ENCODE measurements around the gene CCDC63. TPM values are rescaled to one million over a fixed set of nuclear protein-coding genes. Genes with fewer than 3 reads are reported as not detected.
"Not testable (repeated sequence)": the region's sequence is repeated elsewhere in the genome, so short reads cannot be mapped to it uniquely, and the experiment has no call there.

The CCDC63 gene
- total RNA-seq, 1 experiment from 2014 or later = not detected

DNA sequence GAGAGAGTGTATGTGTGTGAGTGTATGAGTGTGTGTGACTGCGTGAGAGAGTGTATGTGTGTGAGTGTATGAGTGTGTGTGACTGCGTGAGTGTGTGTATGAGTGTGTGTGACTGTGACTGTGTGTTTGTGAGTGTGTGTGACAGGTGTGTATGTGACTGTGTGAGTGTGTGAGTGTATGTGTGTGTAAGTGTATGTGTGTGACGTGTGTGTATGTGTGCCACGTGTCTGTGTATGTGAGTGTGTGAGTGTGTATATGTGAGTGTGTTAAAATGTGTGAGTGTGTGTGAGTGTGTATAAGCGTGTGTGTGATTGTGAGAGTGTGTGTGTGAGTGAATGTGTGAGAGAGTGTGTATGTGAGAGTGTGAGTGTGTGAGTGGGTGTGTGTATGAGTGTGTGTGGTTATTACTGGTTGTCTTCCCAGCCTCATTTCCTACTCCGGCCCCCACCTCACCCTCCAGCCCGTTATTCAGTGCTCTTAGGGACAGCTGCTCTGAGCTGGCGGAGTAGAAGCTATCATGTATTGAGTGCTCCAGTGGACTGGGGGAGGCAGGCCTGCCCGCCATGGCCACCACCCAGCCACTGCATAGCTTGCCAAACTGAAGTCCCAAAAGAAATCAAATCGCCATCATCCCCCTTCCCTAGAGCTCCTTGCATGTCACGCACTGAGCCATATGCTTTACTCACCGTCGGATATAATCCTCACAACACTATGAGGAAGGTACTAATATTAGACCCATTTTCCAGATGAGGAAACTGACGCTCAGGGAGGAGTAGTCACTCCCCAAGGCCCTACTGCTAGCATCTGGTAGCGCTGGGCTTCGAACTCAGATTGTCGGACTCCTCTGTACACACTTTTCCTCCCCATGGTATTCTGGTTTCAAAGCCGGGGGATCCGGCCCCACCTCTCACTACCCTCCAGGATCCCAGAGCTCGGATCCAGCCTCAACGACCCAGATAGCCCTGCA, 83.8 kb downstream of the CCDC63 start:
- in situ Hi-C loops (cut with HindIII; ENCODE audit: low pct_unique_long_range_greater_than_20kb, low sequenced_read_pairs) = no loop called here
- no peak for DNase-seq (ENCODE audit: low read depth, low spot score)

DNA sequence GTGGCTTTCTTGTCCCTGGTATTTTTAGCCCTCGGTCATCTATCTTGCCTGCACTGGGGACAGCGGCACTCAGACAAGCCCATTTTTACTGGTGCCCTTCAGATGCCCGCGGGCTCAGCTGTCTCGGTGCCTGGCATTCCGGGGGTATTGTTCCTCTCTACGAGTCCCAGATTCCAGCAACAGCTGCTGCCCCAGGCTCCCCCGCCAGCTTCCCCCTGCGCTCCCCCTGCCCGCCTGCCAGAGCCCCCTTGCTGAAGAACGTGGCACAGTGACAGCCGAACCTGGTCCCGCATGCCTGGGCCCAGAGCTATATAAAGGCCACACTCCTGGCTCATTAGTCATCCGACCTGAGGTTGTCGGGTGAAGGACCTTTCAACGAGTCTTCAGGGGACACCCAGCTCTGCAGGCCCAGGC, 84.5 kb downstream of the CCDC63 start:
- in situ Hi-C loops (cut with HindIII; ENCODE audit: low pct_unique_long_range_greater_than_20kb, low sequenced_read_pairs) = no loop called here
- no peak for DNase-seq (ENCODE audit: low read depth, low spot score)

DNA sequence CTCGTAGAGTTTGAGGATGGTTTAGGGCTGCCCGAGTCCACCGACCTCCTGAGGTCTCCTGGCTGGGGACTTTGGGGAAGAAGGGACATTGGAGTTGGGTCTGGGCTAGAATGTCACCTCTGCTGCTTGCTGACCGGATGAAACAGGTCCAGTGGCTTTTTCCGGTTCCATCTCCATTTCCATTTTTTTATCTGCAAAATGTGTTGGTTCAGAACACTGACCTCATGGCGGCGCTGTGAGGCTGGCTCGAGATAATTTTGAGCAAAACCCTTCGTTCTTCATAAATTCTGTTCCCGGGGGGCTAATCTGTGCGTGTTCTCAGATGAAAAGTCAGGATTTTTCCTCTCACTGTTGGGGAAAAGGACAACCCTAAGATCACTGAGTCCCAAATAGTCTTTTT, 85.3 kb downstream of the CCDC63 start:
- in situ Hi-C loops (cut with HindIII; ENCODE audit: low pct_unique_long_range_greater_than_20kb, low sequenced_read_pairs) = no loop called here

DNA sequence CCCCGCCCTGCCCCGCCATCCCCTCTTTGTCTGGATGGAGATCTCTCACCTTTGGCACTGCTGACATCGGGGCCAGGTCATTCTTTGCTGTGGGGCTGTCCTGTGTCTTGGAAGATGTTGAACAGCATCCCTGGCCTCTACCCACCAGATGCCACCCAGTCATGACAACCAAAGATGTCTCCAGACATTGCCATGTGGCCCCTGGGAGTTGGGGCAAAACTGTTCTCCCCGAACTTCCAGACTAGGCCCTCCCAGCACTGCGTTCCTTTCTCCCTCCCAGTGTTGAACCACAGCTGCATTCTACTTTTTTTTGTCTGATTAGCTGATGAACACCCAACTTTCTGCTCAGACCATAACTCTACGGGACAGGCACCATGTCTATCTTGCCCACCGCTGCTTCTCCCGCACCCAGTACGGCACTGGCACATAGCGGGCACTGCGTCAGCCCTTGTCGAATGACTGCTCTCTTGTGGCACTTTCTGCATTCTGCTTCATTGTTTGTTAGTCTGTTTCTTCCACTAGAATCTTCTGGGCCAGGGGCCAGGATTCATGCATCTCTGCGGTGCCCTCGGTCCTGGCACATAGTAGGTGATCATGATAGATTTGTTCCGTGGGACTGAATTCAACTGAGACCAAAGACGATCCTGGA, 86.7 kb downstream of the CCDC63 start:
- in situ Hi-C loops (cut with HindIII; ENCODE audit: low pct_unique_long_range_greater_than_20kb, low sequenced_read_pairs) = no loop called here
- no peak for DNase-seq (ENCODE audit: low read depth, low spot score)

More for the DNA sequence above, 85.3 kb downstream of the CCDC63 start:
- peak; percentile 42 for DNase-seq (ENCODE audit: low read depth, low spot score)

DNA sequence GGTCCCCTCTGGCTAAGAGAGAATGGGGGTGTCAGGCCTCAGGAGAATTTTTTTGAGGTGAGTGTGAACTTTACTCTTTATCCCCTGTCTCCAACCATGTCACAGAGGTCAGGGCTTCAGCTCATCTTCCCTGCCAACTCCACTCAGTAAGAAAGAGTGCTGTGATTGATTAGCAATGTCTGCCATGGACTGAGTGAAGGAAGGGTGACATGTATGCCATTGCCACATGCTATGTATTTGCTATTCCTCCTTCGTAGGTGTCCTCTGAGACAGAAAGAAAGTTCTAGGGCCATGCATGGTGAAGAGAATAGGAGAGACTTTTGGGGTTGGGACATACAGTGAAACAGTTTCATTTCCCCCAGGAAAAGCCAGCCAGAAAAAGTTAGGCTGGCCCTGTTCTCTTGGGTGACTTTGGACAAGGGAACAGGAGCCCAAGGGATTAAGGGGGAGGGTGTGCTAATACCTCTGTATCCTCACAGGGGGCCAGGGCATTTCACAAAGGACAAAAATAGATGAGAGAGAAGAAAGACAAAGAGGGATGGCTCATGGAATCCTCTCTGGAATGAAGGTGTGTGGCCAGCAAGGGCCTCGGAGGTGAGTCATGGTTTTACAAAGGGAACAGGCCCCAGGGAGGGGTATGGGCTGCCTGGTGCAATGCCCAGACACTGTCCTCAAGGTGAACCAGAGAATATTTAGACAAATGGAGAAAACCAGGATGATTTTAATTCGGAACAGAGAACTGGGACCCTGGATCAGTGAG, 87.5 kb downstream of the CCDC63 start:
- in situ Hi-C loops (cut with HindIII; ENCODE audit: low pct_unique_long_range_greater_than_20kb, low sequenced_read_pairs) = no loop called here
- DNase-seq (ENCODE audit: low read depth, low spot score) = no peak

DNA sequence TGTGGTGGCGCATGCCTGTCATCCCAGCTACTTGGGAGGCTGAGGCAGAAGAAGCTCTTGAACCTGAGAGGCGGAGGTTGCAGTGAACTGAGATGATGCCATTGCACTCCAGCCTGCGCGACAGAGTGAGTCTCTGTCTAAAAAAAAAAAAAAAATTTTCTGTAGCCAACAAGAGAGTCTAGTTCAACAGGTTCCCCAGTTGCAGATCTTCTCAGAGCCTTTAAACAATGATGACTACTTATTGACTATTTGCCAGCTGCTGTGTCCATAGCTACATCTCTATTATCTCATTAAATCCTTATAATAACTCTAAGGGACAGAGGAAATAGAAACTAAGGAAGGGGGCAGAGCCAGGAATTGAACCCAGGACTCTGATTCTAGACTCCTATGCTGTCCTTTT, 88.8 kb downstream of the CCDC63 start:
- in situ Hi-C loops (cut with HindIII; ENCODE audit: low pct_unique_long_range_greater_than_20kb, low sequenced_read_pairs) = no loop called here
- no peak for DNase-seq (ENCODE audit: low read depth, low spot score)

DNA sequence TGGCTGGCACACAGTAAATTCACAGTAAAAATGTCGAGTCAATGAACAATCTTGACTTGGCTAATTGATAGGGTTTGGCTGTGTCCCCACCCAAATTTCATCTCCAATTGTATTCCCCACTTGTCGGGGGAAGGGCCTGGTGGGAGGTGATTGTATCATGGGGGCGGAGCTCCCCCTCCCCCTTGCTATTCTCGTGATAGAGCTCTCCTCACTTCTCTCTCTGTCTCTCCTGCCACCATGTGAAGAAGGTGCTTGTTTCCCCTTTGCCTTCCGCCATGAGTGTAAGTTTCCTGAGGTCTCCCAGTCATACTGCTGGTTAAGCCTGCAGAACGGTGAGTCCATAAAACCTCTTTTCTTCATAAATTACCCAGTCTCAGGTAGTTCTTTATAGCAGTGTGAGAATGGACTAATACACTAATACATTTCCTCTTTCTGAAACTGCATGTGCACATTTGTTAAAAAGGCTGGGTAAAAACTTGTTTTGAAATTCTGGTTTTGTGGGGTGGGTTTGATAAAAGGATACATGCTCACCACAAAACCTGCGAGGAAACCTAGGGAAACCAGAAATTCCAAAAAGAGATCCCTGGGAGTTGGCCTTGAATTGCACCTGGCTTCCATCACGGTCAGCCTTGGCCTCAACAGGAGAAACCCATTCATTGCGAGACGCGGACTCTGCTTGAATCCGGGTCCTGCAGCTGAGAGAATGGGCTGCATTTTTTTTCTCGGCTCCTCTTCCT, 89.7 kb downstream of the CCDC63 start:
- in situ Hi-C loops (cut with HindIII; ENCODE audit: low pct_unique_long_range_greater_than_20kb, low sequenced_read_pairs) = no loop called here
- no peak for DNase-seq (ENCODE audit: low read depth, low spot score)

DNA sequence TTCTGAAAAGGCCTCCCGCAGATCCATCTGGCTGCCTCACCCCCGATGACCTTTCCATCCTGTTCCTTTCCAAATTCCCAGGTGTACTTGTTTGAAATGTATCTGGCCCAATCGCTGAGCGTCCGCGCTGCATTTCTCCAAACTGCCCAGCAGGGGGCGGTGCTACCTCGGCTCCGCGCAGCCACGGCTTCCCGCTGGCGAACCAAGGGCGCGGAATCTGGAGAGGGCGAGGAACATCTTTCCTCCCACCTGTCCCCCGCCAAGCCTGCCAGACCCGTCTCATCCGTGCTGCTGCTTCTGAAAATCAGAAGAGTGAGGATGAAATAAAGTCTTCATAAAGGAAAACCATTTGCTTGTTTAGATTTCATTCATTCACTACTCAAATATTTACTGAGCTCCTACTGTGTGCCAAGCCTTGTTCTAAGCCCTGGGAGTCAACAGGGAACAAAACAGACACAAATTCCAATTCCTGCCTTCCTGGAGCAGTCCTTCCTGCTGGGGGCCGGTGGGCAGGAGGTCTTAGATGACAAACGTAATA, 90.4 kb downstream of the CCDC63 start:
- in situ Hi-C loops (cut with HindIII; ENCODE audit: low pct_unique_long_range_greater_than_20kb, low sequenced_read_pairs) = no loop called here
- peak; percentile 52 for DNase-seq (ENCODE audit: low read depth, low spot score)

DNA sequence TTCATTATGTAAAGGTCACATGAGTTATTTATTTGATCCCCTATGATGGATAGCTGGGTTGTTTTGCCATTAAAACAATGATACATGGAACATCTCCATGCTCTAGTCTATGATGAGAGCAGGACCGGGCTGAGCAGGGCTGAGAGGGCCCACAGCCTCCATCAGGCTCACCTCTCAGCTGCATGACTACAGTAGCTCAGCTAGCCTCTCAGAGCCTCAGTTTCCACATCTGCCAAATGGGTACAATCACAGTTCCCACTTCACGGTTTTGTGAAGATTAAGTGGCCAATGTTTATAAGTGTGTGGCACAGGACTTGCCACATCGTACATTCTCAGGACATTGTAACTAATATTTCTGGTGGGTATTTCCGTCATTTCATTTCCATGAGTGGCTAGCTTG, 93.5 kb downstream of the CCDC63 start:
- no peak for DNase-seq (ENCODE audit: low read depth, low spot score)
- in situ Hi-C loops (cut with HindIII; ENCODE audit: low pct_unique_long_range_greater_than_20kb, low sequenced_read_pairs) = no loop called here

DNA sequence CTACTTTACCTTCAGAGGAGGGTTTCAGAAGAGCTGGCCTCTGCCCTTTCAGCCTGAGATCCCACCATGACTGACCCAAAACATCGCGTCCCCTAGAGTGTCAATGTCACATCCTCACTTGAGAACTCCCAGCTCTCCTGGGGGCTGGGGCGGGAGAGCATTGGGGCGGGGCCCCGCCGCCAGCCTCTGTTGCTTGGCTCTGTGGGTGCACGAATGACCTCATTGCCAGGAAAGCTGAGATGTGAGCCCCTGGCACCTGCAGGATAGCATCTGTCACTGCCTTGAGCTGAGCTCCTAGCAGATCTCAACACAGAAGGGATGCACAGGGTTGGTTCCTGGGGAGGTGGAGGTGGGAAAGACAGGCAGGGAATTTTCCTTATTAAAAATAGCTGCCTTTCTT, 94.1 kb downstream of the CCDC63 start:
- in situ Hi-C loops (cut with HindIII; ENCODE audit: low pct_unique_long_range_greater_than_20kb, low sequenced_read_pairs) = no loop called here
- DNase-seq (ENCODE audit: low read depth, low spot score) = no peak

DNA sequence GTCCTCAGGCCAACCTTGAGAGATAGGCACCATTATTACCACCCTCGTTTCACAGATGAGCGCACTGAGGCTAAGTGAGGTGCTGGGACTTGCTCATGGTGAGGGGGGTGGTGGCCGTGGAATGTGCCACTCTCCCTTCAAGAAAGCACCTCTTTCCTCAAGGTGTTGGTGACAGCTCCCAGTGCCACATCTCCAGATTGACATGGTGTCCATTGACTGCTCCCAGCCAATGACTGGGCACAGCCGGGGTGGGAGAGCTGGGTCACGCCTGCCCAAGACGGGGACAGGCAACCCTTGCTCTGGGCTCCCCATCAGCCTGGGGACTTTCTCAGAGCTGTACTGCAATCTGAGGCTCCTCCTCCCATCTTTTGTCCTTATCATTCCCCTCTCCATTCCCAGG, 94.6 kb downstream of the CCDC63 start:
- in situ Hi-C loops (cut with HindIII; ENCODE audit: low pct_unique_long_range_greater_than_20kb, low sequenced_read_pairs) = no loop called here
- no peak for DNase-seq (ENCODE audit: low read depth, low spot score)

DNA sequence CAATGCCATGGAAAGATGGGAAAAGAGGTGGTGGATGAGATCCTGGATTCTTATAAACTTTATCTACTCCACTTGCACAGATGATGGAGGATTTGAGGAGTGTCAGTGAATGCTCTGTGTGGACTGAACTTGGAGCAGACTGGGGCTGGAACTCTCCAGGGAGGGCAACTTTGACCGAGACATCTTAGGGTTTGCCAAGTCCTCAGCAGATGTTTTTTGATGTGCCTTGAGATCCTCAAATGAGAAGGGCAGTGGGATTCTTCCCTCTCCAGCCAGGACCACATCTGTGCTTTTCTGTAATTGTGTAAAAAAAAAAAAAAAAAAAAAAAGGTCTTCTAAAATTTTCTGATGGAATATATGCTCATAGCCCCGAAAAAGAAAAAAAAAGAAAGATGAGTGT, 96.6 kb downstream of the CCDC63 start:
- no peak for DNase-seq (ENCODE audit: low read depth, low spot score)
- in situ Hi-C loops (cut with HindIII; ENCODE audit: low pct_unique_long_range_greater_than_20kb, low sequenced_read_pairs) = no loop called here

DNA sequence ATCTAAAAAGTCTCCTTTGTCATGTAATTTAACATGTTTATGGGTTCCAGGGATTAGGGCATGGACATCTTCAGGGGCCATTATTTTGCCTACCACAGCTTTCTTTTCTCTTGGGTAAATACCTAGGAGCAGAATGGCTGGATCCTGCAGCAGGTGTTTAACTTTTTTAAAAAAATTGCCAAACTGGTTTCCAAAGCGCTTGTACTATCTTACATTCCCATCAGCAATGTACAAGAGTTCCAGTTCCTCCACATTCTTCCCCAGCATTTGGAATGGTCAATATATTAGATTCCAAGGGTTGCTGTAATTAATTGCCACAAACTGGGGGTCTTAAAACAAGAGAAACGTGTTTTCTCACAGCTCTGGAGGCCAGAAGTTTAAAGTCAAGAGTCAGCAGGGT, 101.3 kb downstream of the CCDC63 start:
- in situ Hi-C loops (cut with HindIII; ENCODE audit: low pct_unique_long_range_greater_than_20kb, low sequenced_read_pairs) = no loop called here

DNA sequence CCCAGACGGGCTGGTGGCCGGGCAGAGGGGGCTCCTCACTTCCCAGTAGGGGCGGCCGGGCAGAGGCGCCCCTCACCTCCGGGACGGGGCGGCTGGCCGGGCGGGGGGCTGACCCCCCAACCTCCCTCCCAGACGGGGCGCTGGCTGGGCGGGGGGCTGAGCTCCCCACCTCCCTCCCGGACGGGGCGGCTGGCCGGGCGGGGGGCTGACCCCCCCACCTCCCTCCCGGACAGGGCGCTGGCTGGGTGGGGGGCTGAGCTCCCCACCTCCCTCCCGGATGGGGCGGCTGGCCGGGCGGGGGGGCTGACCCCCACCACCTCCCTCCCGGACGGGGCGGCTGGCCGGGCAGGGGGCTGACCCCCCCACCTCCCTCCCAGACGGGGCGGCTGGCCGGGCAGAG, 103.7 kb downstream of the CCDC63 start:
- in situ Hi-C loops (cut with HindIII; ENCODE audit: low pct_unique_long_range_greater_than_20kb, low sequenced_read_pairs); DNase-seq (ENCODE audit: low read depth, low spot score): not testable (repeated sequence)

More for the DNA sequence above, 101.3 kb downstream of the CCDC63 start:
- no peak for DNase-seq (ENCODE audit: low read depth, low spot score)

DNA sequence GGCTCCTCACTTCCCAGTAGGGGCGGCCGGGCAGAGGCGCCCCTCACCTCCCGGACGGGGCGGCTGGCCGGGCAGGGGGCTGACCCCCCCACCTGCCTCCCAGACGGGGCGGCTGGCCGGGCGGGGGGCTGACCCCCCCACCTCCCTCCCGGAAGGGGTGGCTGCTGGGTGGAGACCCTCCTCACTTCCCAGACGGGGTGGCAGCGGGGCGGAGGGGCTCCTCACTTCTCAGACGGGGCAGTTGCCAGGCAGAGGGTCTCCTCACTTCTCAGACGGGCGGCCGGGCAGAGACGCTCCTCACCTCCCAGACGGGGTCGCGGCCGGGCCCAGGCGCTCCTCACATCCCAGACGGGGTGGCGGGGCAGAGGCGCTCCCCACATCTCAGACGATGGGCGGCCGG, 104.1 kb downstream of the CCDC63 start:
- DNase-seq (ENCODE audit: low read depth, low spot score); in situ Hi-C loops (cut with HindIII; ENCODE audit: low pct_unique_long_range_greater_than_20kb, low sequenced_read_pairs): not testable (repeated sequence)

Measured in SK-MEL-5 (cell line).